ENCODE results near the gene BEAN1.

BEAN1 gene

GRCh38 chr16:66520406-66521170, 93.5 kb downstream of the BEAN1 start:
- DNase-seq = no peak
- no peaks in the 10 kb centered on the region for H3K27me3 ChIP-seq

GRCh38 chr16:66521252-66521713, 94.2 kb downstream of the BEAN1 start:
- TF ChIP-seq CTCF (IDR thresholded peaks at IDR 0.05; ENCODE audit: low read depth, low read length) = no peak
- Histone ChIP-seq H3K4me3 (ENCODE audit: low read depth, low read length) (no peak overlapping the region), H3K4me1 (peaks cover 12% of the 10 kb centered on the region), H3K9me3 (no peaks in the 10 kb centered on the region), H3K36me3 (no peaks in the 10 kb centered on the region), H3K27me3 (no peaks in the 10 kb centered on the region)
- DNase-seq = no peak

More at GRCh38 chr16:66520406-66521170, 93.5 kb downstream of the BEAN1 start:
- Histone ChIP-seq H3K4me1 (peaks cover 14% of the 10 kb centered on the region), H3K9me3 (no peaks in the 10 kb centered on the region), H3K4me3 (ENCODE audit: low read depth, low read length) (no peak overlapping the region), H3K36me3 (no peaks in the 10 kb centered on the region)
- no peak for TF ChIP-seq CTCF (IDR thresholded peaks at IDR 0.05; ENCODE audit: low read depth, low read length)

GRCh38 chr16:66521951-66522771, 95.1 kb downstream of the BEAN1 start:
- no peaks in the 10 kb centered on the region for H3K36me3 ChIP-seq
- no peak overlapping the region for H3K4me3 ChIP-seq (ENCODE audit: low read depth, low read length)
- no peak for DNase-seq

GRCh38 chr16:66522816-66523590, 95.9 kb downstream of the BEAN1 start:
- no peak for DNase-seq
- H3K9me3 ChIP-seq = no peaks in the 10 kb centered on the region
- no peak for TF ChIP-seq CTCF (IDR thresholded peaks at IDR 0.05; ENCODE audit: low read depth, low read length)
- no peaks in the 10 kb centered on the region for H3K4me1 ChIP-seq
- no peaks in the 10 kb centered on the region for H3K36me3 ChIP-seq
- no peaks in the 10 kb centered on the region for H3K27me3 ChIP-seq
- H3K4me3 ChIP-seq (ENCODE audit: low read depth, low read length) = no peak overlapping the region

More at GRCh38 chr16:66521951-66522771, 95.1 kb downstream of the BEAN1 start:
- H3K4me1 ChIP-seq = peaks cover 5% of the 10 kb centered on the region
- H3K27me3 ChIP-seq = no peaks in the 10 kb centered on the region
- H3K9me3 ChIP-seq = no peaks in the 10 kb centered on the region
- no peak for TF ChIP-seq CTCF (IDR thresholded peaks at IDR 0.05; ENCODE audit: low read depth, low read length)

GRCh38 chr16:66523861-66524354, 96.8 kb downstream of the BEAN1 start:
- no peak for TF ChIP-seq CTCF (IDR thresholded peaks at IDR 0.05; ENCODE audit: low read depth, low read length)
- no peaks in the 10 kb centered on the region for H3K36me3 ChIP-seq
- H3K9me3 ChIP-seq = no peaks in the 10 kb centered on the region
- H3K4me3 ChIP-seq (ENCODE audit: low read depth, low read length) = no peak overlapping the region
- no peaks in the 10 kb centered on the region for H3K4me1 ChIP-seq
- no peaks in the 10 kb centered on the region for H3K27me3 ChIP-seq
- DNase-seq = no peak
